Measurements from ENCODE around the gene APAF1.
"Not testable (repeated sequence)": the region's sequence is repeated elsewhere in the genome, so short reads cannot be mapped to it uniquely, and the experiment has no call there.

The APAF1 gene

GRCh38 chr12:98639491-98639890, 5.6 kb upstream of the APAF1 start:
- H3K27ac ChIP-seq: peak overlapping the region; percentile 84
- no peaks in the 10 kb centered on the region for H3K27me3 ChIP-seq
- no peaks in the 10 kb centered on the region for H3K9me3 ChIP-seq
- no peak for TF ChIP-seq CTCF (IDR thresholded peaks at IDR 0.05)
- H3K36me3 ChIP-seq: no peaks in the 10 kb centered on the region
- H3K4me1 ChIP-seq (ENCODE audit: control insufficient read depth in 1 of 2, insufficient read depth in 1 of 2, low read depth in 1 of 2, low read length in 1 of 2): peaks cover 57 to 81% of the 10 kb centered on the region in 2 experiments
- H3K4me3 ChIP-seq (ENCODE audit: low read depth in 1 of 2, low read length in 1 of 2): peak overlapping the region in 1 of 2 experiments; percentile 99

GRCh38 chr12:98642801-98643200, 2.3 kb upstream of the APAF1 start:
- H3K27me3 ChIP-seq, H3K9me3 ChIP-seq, H3K36me3 ChIP-seq: not testable (repeated sequence)
- Histone ChIP-seq H3K4me1 (ENCODE audit: control insufficient read depth in 1 of 2, insufficient read depth in 1 of 2, low read depth in 1 of 2, low read length in 1 of 2) (peaks cover 69 to 78% of the 10 kb centered on the region in 2 experiments), H3K27ac (peak overlapping the region; percentile 93), H3K4me3 (ENCODE audit: low read depth in 1 of 2, low read length in 1 of 2) (peak overlapping the region; percentile 99)

- Histone ChIP-seq H3K4me3 (ENCODE audit: low read depth in 1 of 2, low read length in 1 of 2) (peak overlapping the region; percentile 99), H3K4me1 (ENCODE audit: control insufficient read depth in 1 of 2, insufficient read depth in 1 of 2, low read depth in 1 of 2, low read length in 1 of 2) (peaks cover 64 to 73% of the 10 kb centered on the region in 2 experiments), H3K27ac (peak overlapping the region; percentile 93), H3K27me3 (no peaks in the 10 kb centered on the region), H3K9me3 (no peaks in the 10 kb centered on the region), H3K36me3 (peaks cover 16% of the 10 kb centered on the region)
- TF ChIP-seq CTCF (IDR thresholded peaks at IDR 0.05): no peak
These were observed 718 bp upstream of the APAF1 start for GRCh38 chr12:98644433-98644711.

- H3K4me1 ChIP-seq (ENCODE audit: control insufficient read depth in 1 of 2, insufficient read depth in 1 of 2, low read depth in 1 of 2, low read length in 1 of 2): peaks cover 52 to 60% of the 10 kb centered on the region in 2 experiments
- peak overlapping the region; percentile 99 for H3K4me3 ChIP-seq (ENCODE audit: low read depth in 1 of 2, low read length in 1 of 2)
- no peak for TF ChIP-seq CTCF (IDR thresholded peaks at IDR 0.05)
- H3K36me3 ChIP-seq: peaks cover 28% of the 10 kb centered on the region
- peak overlapping the region; percentile 93 for H3K27ac ChIP-seq
- no peaks in the 10 kb centered on the region for H3K27me3 ChIP-seq
- no peaks in the 10 kb centered on the region for H3K9me3 ChIP-seq
These were observed 530 bp downstream of the APAF1 start for GRCh38 chr12:98645572-98646067.

GRCh38 chr12:98646294-98647090, 1.4 kb downstream of the APAF1 start:
- peaks cover 37% of the 10 kb centered on the region for H3K36me3 ChIP-seq
- peak overlapping the region; percentile 93 for H3K27ac ChIP-seq
- peaks cover 43 to 52% of the 10 kb centered on the region in 2 experiments for H3K4me1 ChIP-seq (ENCODE audit: control insufficient read depth in 1 of 2, insufficient read depth in 1 of 2, low read depth in 1 of 2, low read length in 1 of 2)
- no peaks in the 10 kb centered on the region for H3K9me3 ChIP-seq
- no peak for TF ChIP-seq CTCF (IDR thresholded peaks at IDR 0.05)
- peak overlapping the region; percentile 99 for H3K4me3 ChIP-seq (ENCODE audit: low read depth in 1 of 2, low read length in 1 of 2)
- H3K27me3 ChIP-seq: no peaks in the 10 kb centered on the region

- H3K36me3 ChIP-seq: peaks cover 77% of the 10 kb centered on the region
- H3K9me3 ChIP-seq: no peaks in the 10 kb centered on the region
- H3K4me1 ChIP-seq (ENCODE audit: control insufficient read depth in 1 of 2, insufficient read depth in 1 of 2, low read depth in 1 of 2, low read length in 1 of 2): peaks cover 25 to 26% of the 10 kb centered on the region in 2 experiments
- H3K27ac ChIP-seq: peak overlapping the region; percentile 41
- TF ChIP-seq CTCF (IDR thresholded peaks at IDR 0.05): no peak
- no peak overlapping the region for H3K4me3 ChIP-seq (ENCODE audit: low read depth in 1 of 2, low read length in 1 of 2)
- no peaks in the 10 kb centered on the region for H3K27me3 ChIP-seq
These were observed 6.2 kb downstream of the APAF1 start for GRCh38 chr12:98651328-98651727.
